ENCODE measurements around the gene DAGLA. TPM values are rescaled to one million over a fixed set of nuclear protein-coding genes. Genes with fewer than 3 reads are reported as not detected.

Gene DAGLA
- total and polyA plus RNA-seq, 2 donors (not counting 3 experiments of a cell fraction or from before 2014, with no cell fraction given): 2.5 to 4.7 TPM

- H3K27ac ChIP-seq (ENCODE audit: insufficient read depth, low read depth, low read length): no peak overlapping the region
- ChIA-PET POLR2A (no interaction called here), CTCF (interaction anchor here (1.6 to 2.5 kb wide), 2 partner anchors 17 to 54 kb away, joined by 4 to 22 read pairs; no protein-coding TSS in a partner anchor)
- no peaks in the 10 kb centered on the region for H3K36me3 ChIP-seq (ENCODE audit: control insufficient read depth in 2 of 2, extremely low read depth in 1 of 2, insufficient read depth in 2 of 2, low read length in 2 of 2)
- no TSS peak for BruUV-seq (replicated peaks)
- dilution Hi-C loops (cut with MboI; ENCODE audit: extremely low pct_ligation_motif_present, low sequenced_read_pairs): no loop called here
- DNase-seq (ENCODE audit: low read depth, low spot score) (no peak), FAIRE-seq (no peak)
- no peaks in the 10 kb centered on the region for H3K27me3 ChIP-seq (ENCODE audit: control insufficient read depth in 2 of 2, insufficient read depth in 2 of 2, low read length in 2 of 2)
- H3K4me2 ChIP-seq (ENCODE audit: insufficient read depth, low read length): no peak overlapping the region
- H3K9ac ChIP-seq (replicated peaks; ENCODE audit: extremely low read depth, insufficient read depth, low read length): no peak overlapping the region
- H2AFZ ChIP-seq (ENCODE audit: low read depth, low read length): no peak overlapping the region
- no peaks in the 10 kb centered on the region for H3K9me3 ChIP-seq (replicated peaks; ENCODE audit: control insufficient read depth, insufficient read depth, low read length)
- no peaks in the 10 kb centered on the region for H4K20me1 ChIP-seq (replicated peaks; ENCODE audit: control insufficient read depth, extremely low read depth, insufficient read depth, low read length)
- H3K9me1 ChIP-seq (replicated peaks; ENCODE audit: control insufficient read depth, extremely low read depth, insufficient read depth, low read length): no peaks in the 10 kb centered on the region
- intact Hi-C loops (cut with micrococcal nuclease): no loop called here
- H3K79me2 ChIP-seq (ENCODE audit: control insufficient read depth, insufficient read depth, low read length): no peaks in the 10 kb centered on the region
- TF ChIP-seq MYC (IDR thresholded peaks at IDR 0.05; ENCODE audit: low read depth, low read length) (no peak), GATA2 (IDR thresholded peaks at IDR 0.05; ENCODE audit: insufficient read depth, insufficient read length, low read depth, low read length) (no peak), POLR2A (IDR thresholded peaks at IDR 0.05; ENCODE audit: low read depth, low read length) (no peak), EZH2 (IDR thresholded peaks at IDR 0.05; ENCODE audit: borderline replicate concordance, low read depth, low read length, severe bottlenecking) (no peak), POLR2AphosphoS5 (IDR thresholded peaks at IDR 0.05; ENCODE audit: insufficient read depth, low read depth, low read length) (no peak)
- no peak overlapping the region for H3K4me3 ChIP-seq (replicated peaks in 1 of 3; ENCODE audit: insufficient read depth in 1 of 3, low read depth in 1 of 3, low read length in 3 of 3)
- H3K4me1 ChIP-seq (ENCODE audit: control insufficient read depth, extremely low read depth, insufficient read depth, low read length): no peaks in the 10 kb centered on the region
These were observed 55.2 kb downstream of the DAGLA start for GRCh38 chr11:61735391-61735790.

DNA sequence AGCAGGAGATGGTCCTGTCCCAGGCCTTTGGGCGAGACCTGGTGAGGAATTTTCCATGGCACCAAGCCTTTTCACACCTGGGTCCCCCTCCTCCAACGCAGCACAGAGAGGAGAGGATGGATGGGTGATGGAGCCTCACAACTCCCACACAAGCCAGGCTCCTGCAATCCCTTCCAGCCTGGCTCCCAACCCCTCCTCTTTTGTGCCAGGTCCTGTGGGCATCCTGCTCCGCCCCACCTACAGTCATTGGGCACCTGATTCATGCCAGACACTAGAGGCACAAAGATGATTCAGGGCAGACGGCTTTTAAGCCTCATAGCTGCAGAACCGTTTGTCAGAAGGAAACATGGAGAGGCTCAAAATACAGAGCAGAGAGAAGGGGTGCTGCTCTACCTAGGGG lies 56.1 kb downstream of the DAGLA start:
- Histone ChIP-seq H3K9ac (replicated peaks; ENCODE audit: extremely low read depth, insufficient read depth, low read length) (no peak overlapping the region), H3K9me1 (replicated peaks; ENCODE audit: control insufficient read depth, extremely low read depth, insufficient read depth, low read length) (no peaks in the 10 kb centered on the region), H3K27ac (ENCODE audit: insufficient read depth, low read depth, low read length) (no peak overlapping the region), H3K4me1 (ENCODE audit: control insufficient read depth, extremely low read depth, insufficient read depth, low read length) (no peaks in the 10 kb centered on the region), H3K79me2 (ENCODE audit: control insufficient read depth, insufficient read depth, low read length) (no peaks in the 10 kb centered on the region), H3K4me3 (replicated peaks in 1 of 3; ENCODE audit: insufficient read depth in 1 of 3, low read depth in 1 of 3, low read length in 3 of 3) (no peak overlapping the region), H3K27me3 (ENCODE audit: control insufficient read depth in 2 of 2, insufficient read depth in 2 of 2, low read length in 2 of 2) (no peaks in the 10 kb centered on the region), H3K4me2 (ENCODE audit: insufficient read depth, low read length) (no peak overlapping the region), H4K20me1 (replicated peaks; ENCODE audit: control insufficient read depth, extremely low read depth, insufficient read depth, low read length) (no peaks in the 10 kb centered on the region), H3K36me3 (ENCODE audit: control insufficient read depth in 2 of 2, extremely low read depth in 1 of 2, insufficient read depth in 2 of 2, low read length in 2 of 2) (no peaks in the 10 kb centered on the region), H2AFZ (ENCODE audit: low read depth, low read length) (no peak overlapping the region), H3K9me3 (replicated peaks; ENCODE audit: control insufficient read depth, insufficient read depth, low read length) (no peaks in the 10 kb centered on the region)
- dilution Hi-C loops (cut with MboI; ENCODE audit: extremely low pct_ligation_motif_present, low sequenced_read_pairs) (no loop called here), intact Hi-C loops (cut with micrococcal nuclease) (no loop called here)
- BruUV-seq (replicated peaks): no TSS peak
- FAIRE-seq: no peak
- CTCF ChIA-PET: interaction anchor here (1.3 to 1.6 kb wide), 2 partner anchors 11 to 55 kb away, joined by 3 to 4 read pairs; no protein-coding TSS in a partner anchor
- TF ChIP-seq, protein P1, sequence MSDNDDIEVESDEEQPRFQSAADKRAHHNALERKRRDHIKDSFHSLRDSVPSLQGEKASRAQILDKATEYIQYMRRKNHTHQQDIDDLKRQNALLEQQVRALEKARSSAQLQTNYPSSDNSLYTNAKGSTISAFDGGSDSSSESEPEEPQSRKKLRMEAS (IDR thresholded peaks at IDR 0.05; ENCODE audit: insufficient read depth, insufficient read length): no peak
- TF ChIP-seq GATA2 (IDR thresholded peaks at IDR 0.05; ENCODE audit: insufficient read depth, insufficient read length, low read depth, low read length): no peak
- no peak for TF ChIP-seq POLR2AphosphoS5 (IDR thresholded peaks at IDR 0.05; ENCODE audit: insufficient read depth, low read depth, low read length)
- no peak for TF ChIP-seq FOS (IDR thresholded peaks at IDR 0.05; ENCODE audit: borderline replicate concordance, insufficient read depth, low read length)
- TF ChIP-seq CTCF (IDR thresholded peaks at IDR 0.05; ENCODE audit: extremely low read depth in 1 of 2, insufficient read depth in 1 of 2, low read depth in 1 of 2, low read length in 2 of 2): no peak
- TF ChIP-seq JUN (IDR thresholded peaks at IDR 0.05; ENCODE audit: borderline replicate concordance, insufficient read depth, insufficient read length, low read depth): no peak
- TF ChIP-seq POLR2A (IDR thresholded peaks at IDR 0.05; ENCODE audit: low read depth, low read length): no peak
- TF ChIP-seq MYC (IDR thresholded peaks at IDR 0.05; ENCODE audit: low read depth, low read length): no peak
- TF ChIP-seq EZH2 (IDR thresholded peaks at IDR 0.05; ENCODE audit: borderline replicate concordance, low read depth, low read length, severe bottlenecking): no peak
- no peak for DNase-seq (ENCODE audit: low read depth, low spot score)
- POLR2A ChIA-PET: no interaction called here

Data from endothelial cell of umbilical vein (primary cell).